Measurements from ENCODE around the gene TBX19.

- TF ChIP-seq MYC (IDR thresholded peaks at IDR 0.05; ENCODE audit: low read depth, low read length) (no peak), MAX (IDR thresholded peaks at IDR 0.05; ENCODE audit: low read depth, low read length) (no peak), CTCF (IDR thresholded peaks at IDR 0.05; ENCODE audit: low read depth, low read length) (no peak), POLR2A (IDR thresholded peaks at IDR 0.05; ENCODE audit: extremely low read depth, insufficient read length) (no peak)
Observed at GRCh38 chr1:168312718-168313604, 32.3 kb downstream of the TBX19 start.
